Adipocyte (in vitro differentiated cells): ENCODE results near the gene ADH7.

Experiments
- DNase-seq: peaks from one replicate; pipeline ENCODE4 v3.0.0-alpha.2; 2015; ENCODE audit warnings: low read depth
- H3K27me3 ChIP-seq: replicated peaks from 2 replicates; pipeline ENCODE4 v1.7.0; 2013; ENCODE audit warnings: mild to moderate bottlenecking, low read length, moderate library complexity; ENCODE audit not compliant: control insufficient read depth, insufficient read depth
- H3K36me3 ChIP-seq: 2 replicates; pipeline ENCODE4 v1.7.0; 2013; ENCODE audit warnings: low read length, mild to moderate bottlenecking, moderate library complexity; ENCODE audit not compliant: control insufficient read depth, insufficient read depth, severe bottlenecking
- H3K4me1 ChIP-seq: 2 replicates; pipeline ENCODE4 v1.7.0; 2013; ENCODE audit warnings: mild to moderate bottlenecking, low read length, moderate library complexity; ENCODE audit not compliant: control insufficient read depth, insufficient read depth
- H3K4me3 ChIP-seq: 2 replicates; pipeline ENCODE4 v1.7.0; 2013; ENCODE audit warnings: mild to moderate bottlenecking, low read length, moderate library complexity
- H3K9ac ChIP-seq: 2 replicates; pipeline ENCODE4 v1.7.0; 2013; ENCODE audit warnings: mild to moderate bottlenecking, low read length, moderate library complexity
- H3K9me3 ChIP-seq: 2 replicates; pipeline ENCODE4 v1.7.0; 2013; ENCODE audit warnings: mild to moderate bottlenecking, low read length, moderate library complexity; ENCODE audit not compliant: control insufficient read depth

The ADH7 gene

DNA sequence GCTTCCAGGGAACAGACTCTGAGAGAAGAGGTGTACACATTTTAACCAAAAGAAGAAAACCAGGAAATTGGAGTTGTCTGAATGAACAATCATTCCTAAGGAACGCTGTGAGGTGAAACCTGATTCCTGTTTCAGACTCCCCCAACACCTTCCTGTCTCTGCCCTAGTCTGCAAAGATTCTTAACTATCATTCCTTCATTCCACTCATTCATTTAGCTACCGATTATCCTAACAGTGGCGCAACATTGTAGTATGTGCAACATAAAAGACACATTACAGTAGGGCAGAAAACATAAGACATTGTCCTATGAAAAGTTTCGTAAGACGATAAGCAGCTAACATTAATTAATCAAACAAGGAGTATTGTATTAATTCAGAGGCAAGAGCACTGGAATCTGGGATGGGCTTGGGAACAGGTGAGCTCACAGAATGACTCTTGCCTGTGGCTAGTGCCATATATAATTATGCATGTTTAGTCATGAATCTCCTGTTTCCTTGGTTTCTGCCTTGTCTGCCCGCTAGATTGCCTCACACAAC is 23.8 kb upstream of the ADH7 start:
- Histone ChIP-seq H3K36me3 (no peaks in the 10 kb centered on the region), H3K27me3 (no peaks in the 10 kb centered on the region), H3K9ac (no peak overlapping the region), H3K4me1 (peaks cover 5% of the 10 kb centered on the region), H3K9me3 (no peaks in the 10 kb centered on the region), H3K4me3 (no peak overlapping the region)
- DNase-seq, result peak; percentile 30

DNA sequence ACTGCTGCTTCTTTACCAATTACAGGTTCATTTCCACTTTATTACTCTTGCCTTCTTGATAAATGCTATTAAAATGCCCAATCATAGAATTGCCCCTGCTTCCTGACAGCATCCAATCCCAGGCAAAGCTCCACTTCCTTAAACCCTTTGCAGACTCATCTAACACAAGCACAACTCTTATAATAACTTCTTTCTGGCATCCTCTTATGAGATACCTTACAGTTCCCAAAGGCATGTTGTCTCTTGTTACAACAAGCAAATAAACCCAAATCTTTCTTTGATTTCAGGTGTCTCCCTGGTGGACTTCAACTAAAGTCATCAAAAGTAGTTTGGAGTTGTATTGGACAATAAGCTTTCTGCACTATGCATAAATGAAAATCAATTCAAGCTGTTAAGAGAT is 22.5 kb upstream of the ADH7 start:
- no peaks in the 10 kb centered on the region for H3K27me3 ChIP-seq
- DNase-seq, result no peak
- H3K9me3 ChIP-seq, result peaks cover 4% of the 10 kb centered on the region
- H3K9ac ChIP-seq, result no peak overlapping the region
- no peaks in the 10 kb centered on the region for H3K36me3 ChIP-seq
- H3K4me1 ChIP-seq, result peaks cover 5% of the 10 kb centered on the region
- no peak overlapping the region for H3K4me3 ChIP-seq

DNA sequence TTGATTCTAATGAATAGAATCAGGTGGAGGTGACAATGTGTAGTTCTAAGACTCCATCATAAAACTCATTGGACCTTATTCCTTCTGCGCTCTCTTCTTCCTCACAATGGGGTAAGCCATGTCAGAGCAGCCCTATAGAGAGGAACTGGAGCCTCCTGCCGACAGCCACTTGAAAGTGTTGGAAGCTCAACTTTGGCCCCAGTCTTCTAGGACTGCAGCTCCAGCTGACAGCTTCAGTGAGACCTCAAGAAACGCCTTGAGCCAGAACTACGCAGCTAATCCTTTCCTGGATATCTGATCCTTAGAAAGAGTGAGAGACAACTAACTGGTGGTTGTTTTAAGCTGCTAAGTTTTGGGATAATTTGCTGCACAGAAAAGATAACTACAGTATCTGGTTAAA is 22.1 kb upstream of the ADH7 start:
- H3K27me3 ChIP-seq, result no peaks in the 10 kb centered on the region
- H3K36me3 ChIP-seq, result no peaks in the 10 kb centered on the region
- H3K9ac ChIP-seq, result no peak overlapping the region
- peaks cover 8% of the 10 kb centered on the region for H3K9me3 ChIP-seq
- peak; percentile 16 for DNase-seq
- no peak overlapping the region for H3K4me3 ChIP-seq
- peaks cover 2% of the 10 kb centered on the region for H3K4me1 ChIP-seq

DNA sequence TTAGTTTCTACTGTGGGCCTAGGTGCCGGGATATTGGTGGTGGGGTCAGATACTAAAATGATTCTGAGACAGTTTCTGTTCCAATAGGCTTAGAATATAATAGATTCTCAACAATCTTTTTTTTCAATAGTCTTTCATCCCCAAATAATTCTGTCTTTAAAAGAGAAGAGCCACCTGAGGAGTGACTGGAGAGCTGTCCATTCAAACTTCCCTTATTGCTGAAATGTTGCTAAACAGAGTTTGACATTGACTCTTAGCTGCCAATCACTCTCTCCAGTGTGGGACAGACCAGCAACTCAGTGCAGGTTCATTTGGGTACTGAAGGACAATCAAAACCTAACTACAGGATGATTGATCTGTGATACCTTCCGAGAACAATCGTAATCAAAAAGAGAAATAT is 12.4 kb upstream of the ADH7 start:
- Histone ChIP-seq H3K36me3 (no peaks in the 10 kb centered on the region), H3K4me3 (no peak overlapping the region), H3K9me3 (peaks cover 11% of the 10 kb centered on the region), H3K27me3 (no peaks in the 10 kb centered on the region), H3K4me1 (peaks cover 15% of the 10 kb centered on the region), H3K9ac (peak overlapping the region; percentile 11)
- no peak for DNase-seq

DNA sequence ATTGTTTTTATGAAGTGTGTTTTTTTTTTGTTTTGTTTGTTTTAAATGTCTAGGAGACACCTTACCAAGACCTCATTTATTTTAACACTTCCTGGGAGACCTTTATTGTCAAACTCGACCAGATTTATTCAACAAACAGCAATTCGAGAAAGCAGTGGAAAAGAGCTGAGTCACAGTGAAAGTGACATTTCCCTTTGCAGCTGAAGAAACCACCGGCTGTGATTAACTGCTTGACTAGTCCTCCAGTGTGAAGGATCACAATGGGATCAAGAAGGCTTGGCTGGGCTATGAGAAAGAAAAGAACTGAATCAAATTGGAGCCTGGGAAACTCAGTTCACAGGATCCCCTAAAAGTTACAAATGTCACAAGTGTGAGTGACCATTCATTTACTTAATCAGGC is 11.9 kb upstream of the ADH7 start:
- H3K9me3 ChIP-seq, result peaks cover 7% of the 10 kb centered on the region
- DNase-seq, result peak; percentile 75
- H3K4me3 ChIP-seq, result no peak overlapping the region
- peaks cover 15% of the 10 kb centered on the region for H3K4me1 ChIP-seq
- H3K9ac ChIP-seq, result peak overlapping the region; percentile 11
- no peaks in the 10 kb centered on the region for H3K27me3 ChIP-seq
- no peaks in the 10 kb centered on the region for H3K36me3 ChIP-seq

DNA sequence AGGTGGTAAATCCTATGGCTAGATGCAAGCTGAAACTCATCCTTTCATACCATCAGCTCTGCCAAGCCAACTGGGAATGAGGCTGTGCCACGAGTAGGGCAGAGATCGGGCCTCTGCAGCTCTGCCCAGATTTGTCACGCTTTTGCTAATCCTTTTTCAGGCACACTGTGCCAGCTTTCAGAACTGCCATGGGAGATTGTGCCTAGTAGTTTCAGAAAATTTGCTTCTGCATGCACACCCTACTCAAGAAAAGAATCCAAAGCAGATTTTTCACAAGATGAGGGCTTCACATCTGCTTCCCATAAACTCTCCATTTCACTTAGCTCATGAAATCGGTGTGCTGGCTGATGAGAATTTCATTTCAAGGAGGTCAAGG is 3.3 kb upstream of the ADH7 start:
- no peaks in the 10 kb centered on the region for H3K36me3 ChIP-seq
- peak overlapping the region; percentile 3 for H3K4me3 ChIP-seq
- no peaks in the 10 kb centered on the region for H3K27me3 ChIP-seq
- DNase-seq, result peak; percentile 73
- no peaks in the 10 kb centered on the region for H3K9me3 ChIP-seq
- H3K9ac ChIP-seq, result peak overlapping the region; percentile 63
- H3K4me1 ChIP-seq, result peaks cover 27% of the 10 kb centered on the region

DNA sequence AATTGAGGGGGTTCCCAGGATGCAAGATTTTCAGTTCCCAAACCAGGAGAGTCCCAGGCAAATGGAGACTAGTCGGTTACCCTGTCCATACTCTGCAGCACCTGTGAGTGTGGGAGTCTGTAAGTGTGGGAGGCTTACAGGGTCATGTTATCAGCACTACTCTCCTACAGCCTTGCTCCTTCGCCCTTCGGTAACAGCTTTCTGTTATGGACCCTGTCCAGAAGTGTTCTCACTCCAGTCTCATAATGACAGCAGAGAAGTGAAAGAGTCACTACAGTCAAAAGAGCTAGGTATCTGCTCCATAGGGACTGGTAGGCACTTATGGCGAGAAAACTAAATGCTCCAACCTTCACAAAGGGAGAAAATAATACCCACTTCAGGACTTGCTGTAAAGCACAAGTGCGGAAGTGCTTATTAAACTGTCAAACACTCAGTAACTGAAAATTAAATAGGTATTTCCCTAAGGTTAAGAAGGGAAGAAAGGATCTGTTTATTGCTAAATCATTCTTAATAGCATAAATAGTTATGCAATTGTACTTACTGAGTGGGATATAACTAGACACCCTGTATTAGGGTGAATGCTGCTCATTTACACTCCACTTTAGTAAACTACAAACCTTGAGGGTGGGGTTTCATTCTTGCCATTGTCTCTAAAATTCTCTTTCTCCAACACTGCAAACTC is 2.7 kb upstream of the ADH7 start:
- H3K9ac ChIP-seq, result peak overlapping the region; percentile 35
- no peaks in the 10 kb centered on the region for H3K36me3 ChIP-seq
- peaks cover 27% of the 10 kb centered on the region for H3K4me1 ChIP-seq
- no peaks in the 10 kb centered on the region for H3K9me3 ChIP-seq
- peak overlapping the region; percentile 3 for H3K4me3 ChIP-seq
- H3K27me3 ChIP-seq, result no peaks in the 10 kb centered on the region
- no peak for DNase-seq

DNA sequence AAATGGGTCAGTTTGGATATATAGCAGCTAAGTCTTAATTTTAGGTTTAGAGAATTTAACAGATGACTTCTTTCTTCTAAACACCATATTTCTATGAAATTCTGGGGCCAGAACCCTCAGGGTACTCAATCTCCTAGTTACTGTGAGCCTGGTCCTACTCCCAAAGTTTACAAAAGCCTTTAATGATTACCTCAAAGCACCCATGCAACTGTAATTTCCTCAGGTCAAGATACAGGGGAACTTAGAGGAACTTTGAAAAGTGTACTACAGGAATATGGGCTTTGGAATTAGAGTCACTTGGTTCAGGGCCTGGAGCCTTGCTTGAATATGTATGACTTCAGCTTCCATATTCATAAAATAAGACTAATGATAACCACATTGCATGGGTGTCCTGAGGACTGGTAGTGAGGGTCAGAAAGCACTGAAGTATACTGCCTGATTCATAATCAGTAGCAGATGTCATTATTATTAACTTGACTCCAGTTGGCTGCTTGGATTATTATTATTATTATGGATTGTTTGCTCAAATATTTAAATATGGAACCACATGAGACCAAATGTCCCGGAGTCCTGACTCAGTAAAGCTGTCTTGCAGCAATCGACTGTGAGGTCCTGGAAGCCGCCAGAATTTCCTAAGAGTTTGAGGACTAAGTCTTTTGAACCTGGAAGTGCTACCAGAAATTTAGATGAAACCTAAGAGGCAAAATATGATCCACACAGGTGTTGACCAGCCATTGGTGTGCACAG is 2.0 kb upstream of the ADH7 start:
- Histone ChIP-seq H3K36me3 (no peaks in the 10 kb centered on the region), H3K9ac (peak overlapping the region; percentile 35), H3K27me3 (no peaks in the 10 kb centered on the region), H3K9me3 (no peaks in the 10 kb centered on the region), H3K4me1 (peaks cover 27% of the 10 kb centered on the region), H3K4me3 (no peak overlapping the region)
- DNase-seq, result no peak

DNA sequence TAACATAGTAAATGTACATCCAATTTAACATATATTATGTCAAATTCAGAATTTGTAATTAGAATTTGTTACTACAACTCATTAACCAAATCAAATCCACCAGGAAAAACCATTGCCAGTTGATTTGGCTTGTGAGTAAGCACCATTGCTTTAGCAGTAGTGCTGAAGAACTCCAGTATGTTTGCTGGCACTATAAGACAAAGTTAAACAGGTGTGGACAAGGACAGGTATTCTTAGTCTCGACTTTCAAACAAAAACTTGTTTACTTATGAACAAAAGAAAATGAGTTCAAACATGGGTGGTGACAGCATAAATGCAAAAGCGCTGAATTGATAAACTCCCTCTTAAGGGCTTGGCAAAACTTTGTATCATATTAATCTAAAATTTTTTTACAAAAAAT is 1.3 kb upstream of the ADH7 start:
- Histone ChIP-seq H3K27me3 (no peaks in the 10 kb centered on the region), H3K36me3 (no peaks in the 10 kb centered on the region), H3K4me3 (no peak overlapping the region), H3K9ac (no peak overlapping the region), H3K9me3 (no peaks in the 10 kb centered on the region), H3K4me1 (peaks cover 27% of the 10 kb centered on the region)
- no peak for DNase-seq

DNA sequence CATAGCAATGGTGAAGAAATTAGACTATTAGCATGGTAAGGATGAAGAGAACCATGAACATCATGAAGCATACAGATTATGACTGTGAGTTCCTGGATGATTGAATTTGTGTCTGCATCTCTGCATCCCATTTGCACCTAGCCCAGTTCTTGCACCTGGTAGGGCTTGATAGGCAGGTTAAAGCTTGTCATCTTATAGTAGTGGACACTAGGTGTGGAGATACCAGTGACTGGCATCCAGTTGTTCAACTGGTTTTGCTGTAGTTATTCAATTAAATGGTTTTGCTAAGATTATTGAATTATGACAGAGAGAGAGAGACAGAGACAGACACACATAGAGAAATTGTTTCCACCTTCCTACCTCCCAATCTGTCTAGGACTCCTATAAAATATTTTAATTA is 5.0 kb downstream of the ADH7 start:
- no peaks in the 10 kb centered on the region for H3K36me3 ChIP-seq
- H3K9ac ChIP-seq, result no peak overlapping the region
- H3K4me3 ChIP-seq, result no peak overlapping the region
- no peak for DNase-seq
- H3K4me1 ChIP-seq, result no peaks in the 10 kb centered on the region
- no peaks in the 10 kb centered on the region for H3K27me3 ChIP-seq
- no peaks in the 10 kb centered on the region for H3K9me3 ChIP-seq

DNA sequence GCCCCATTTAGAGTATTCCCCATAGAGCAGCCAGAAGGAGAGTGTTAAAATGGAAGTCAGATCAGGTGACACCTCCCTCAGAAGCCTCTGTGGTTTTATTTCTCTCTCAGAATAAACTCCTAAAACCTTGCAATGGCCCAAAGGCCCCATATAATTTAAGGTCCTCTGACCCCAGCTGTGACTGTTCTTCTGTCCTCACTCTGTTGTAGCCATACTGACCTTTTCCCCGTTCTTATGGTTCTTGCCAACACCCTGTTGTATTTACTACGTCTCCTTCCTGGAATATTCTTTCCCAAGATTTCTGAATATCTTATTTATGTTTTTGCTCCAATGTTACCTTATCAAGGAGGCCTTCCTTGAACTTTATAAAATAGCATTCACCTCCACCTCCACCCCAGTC is 18.0 kb downstream of the ADH7 start:
- Histone ChIP-seq H3K9ac (no peak overlapping the region), H3K36me3 (no peaks in the 10 kb centered on the region), H3K9me3 (no peaks in the 10 kb centered on the region), H3K27me3 (no peaks in the 10 kb centered on the region), H3K4me1 (peaks cover 39% of the 10 kb centered on the region), H3K4me3 (no peak overlapping the region)
- DNase-seq, result no peak
